Esophagus mucosa (tissue), 1 donor: ENCODE results near the gene MIGA1. TPM values are rescaled to one million over a fixed set of nuclear protein-coding genes. Genes with fewer than 3 reads are reported as not detected.

Experiments used
- ATAC-seq: fragments of 200-7000 bp; cut with Tn5 transposase; one replicate; pipeline ENCODE4 v1.9.1; 2020
- total RNA-seq: library from RNA; stranded (reverse); gene quantifications from one replicate; pipeline ENCODE4 v1.2.4, GENCODE V29; 2023
- donor health status: DM: yes; HTN: yes; CAD: no.

MIGA1 gene
- total RNA-seq, 1 donor from 2014 or later = 6.9 TPM

DNA sequence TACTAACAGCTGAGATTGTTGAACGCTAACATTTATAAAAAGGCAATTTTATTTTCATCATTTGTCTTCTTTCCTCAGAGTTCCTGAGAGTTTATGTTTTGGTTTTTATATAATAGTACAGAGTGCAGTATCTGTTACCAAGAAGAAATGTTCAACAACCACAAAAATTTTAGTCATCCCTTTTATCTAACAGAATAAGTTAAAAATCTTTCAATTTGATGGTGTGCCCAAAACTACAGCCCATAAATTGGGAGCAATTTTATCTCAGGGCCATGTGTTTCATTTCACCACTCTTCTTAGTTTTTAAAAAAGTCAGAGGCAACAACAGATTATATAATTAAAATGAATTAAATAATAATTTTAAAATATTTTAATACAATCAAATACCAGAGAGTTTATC lies 146.1 kb downstream of the MIGA1 start:
- no peak for ATAC-seq

DNA sequence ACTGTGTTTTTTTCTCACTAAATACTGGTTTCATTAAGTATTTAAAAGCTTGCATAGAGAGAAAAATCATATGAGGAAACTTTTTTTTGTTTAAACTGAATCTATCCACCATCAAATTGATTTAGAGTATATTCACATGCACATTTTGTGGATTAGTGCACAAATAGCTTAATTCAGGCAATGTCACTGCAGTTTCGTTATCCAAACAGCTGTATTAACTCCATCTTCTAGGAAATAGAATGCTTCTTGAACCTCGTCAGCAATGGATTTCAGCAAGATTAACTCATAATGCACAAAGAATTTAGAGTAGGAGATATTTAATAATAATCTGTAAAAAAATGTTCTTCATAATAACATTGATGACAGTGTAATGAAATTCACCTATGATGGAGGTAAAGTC lies 146.5 kb downstream of the MIGA1 start:
- no peak for ATAC-seq

DNA sequence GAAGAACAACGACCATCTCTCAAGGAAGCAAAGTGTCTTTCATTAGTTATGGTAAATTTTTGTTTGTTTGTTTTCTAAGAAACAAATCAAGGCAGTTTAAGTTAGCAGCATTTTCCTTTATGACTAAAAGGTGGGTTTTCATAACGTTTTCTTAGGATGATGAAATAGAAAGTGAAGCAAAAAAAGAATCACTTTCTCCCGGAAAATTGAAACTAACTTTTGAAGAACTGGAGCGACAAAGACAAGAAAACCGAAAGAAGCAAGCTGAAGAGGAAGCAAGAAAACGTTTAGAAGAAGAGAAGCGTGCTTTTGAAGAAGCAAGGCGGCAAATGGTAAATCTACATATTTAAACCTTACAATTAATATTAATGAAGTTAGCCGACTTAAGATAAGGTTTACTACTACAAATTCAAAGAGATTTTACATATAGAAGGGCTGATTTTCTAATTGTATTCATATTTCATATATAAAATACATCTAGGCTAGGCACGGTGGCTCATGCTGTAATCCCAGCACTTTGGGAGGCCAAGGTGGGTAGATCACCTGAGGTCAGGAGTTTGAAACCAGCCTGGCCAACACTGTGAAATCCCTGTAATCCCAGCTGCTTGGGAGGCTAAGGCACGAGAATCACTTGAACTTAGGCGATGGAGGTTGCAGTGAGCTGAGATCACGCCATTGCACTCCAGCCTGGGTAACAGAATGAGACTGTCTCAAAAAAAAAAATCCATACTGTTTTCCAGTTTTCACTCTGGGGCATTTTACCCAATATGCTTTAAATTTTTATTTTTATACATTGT lies 147.3 kb downstream of the MIGA1 start:
- ATAC-seq = no peak

DNA sequence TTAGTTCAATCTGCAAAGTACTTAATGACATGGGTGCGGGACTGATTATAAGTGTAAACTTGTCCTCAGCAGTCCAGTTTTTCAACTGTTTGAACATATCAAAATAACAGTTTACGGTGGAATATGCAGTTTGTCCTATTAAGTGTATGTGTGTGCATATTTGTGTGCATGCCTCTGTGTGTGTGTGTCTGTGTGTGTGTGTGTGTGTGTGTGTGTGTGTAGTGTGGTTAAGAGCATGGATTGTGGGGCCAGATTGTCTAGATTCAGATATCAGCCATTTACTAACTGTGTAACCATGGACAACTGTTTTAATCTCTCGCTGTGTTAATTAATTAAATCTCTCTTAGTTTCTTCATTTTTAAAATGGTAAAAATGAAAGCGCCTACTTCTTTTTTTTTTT lies 148.0 kb downstream of the MIGA1 start:
- ATAC-seq = no peak

Other genes with a start within 250 kb of the MIGA1 start
- gene ZZZ3, start 97.0 kb upstream of the MIGA1 start, total RNA-seq = 24.9 TPM
- 24.7 TPM for gene USP33, start 19.8 kb upstream of the MIGA1 start, total RNA-seq
- gene NEXN, start 109.0 kb downstream of the MIGA1 start, total RNA-seq = 0.52 TPM
- gene FUBP1, start 199.4 kb downstream of the MIGA1 start, total RNA-seq = 41.9 TPM
- 11.3 TPM for gene DNAJB4, start 225.3 kb downstream of the MIGA1 start, total RNA-seq